Measurements from ENCODE around the gene ANO9.
A peak's percentile ranks its signal among the peaks of the same experiment; 100 is the strongest.

Gene ANO9

DNA sequence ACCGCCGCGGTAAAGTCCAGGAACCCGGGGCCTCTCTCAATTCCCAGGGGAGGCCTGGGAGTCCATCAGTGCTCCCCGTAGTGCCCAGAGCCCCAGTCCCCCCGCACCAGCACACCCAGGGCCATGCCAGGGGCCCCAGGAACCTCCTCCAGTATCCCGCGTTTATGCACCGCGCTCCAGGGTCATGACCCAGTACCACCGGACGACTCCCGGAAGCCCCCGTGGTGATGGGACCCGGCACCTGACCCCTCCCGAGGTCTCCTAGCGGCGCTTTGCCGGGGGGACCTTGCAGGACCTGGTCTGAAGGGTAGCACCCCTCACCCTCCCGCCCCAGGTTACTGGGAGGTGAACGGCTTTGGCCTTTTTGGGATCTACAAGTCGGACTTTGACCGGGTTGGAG, 61.3 kb downstream of the ANO9 start:
- no peak for DNase-seq

DNA sequence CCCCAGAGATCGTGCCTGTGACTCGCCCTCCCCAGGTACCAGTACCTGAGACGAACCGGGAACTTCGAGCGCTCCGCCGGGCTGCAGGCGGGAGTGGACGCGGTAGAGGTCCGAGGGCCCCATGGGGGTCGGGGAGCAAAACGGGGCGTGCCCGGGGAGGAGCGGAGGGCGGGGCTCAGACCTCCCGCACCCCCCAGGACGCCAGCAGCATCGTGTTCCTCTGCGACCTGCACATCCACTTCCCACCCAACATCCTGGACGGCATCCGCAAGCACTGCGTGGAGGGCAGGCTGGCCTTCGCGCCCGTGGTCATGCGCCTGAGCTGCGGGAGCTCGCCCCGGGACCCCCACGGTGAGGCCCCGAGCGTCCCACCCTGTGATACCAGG, 61.7 kb downstream of the ANO9 start:
- no peak for DNase-seq

DNA sequence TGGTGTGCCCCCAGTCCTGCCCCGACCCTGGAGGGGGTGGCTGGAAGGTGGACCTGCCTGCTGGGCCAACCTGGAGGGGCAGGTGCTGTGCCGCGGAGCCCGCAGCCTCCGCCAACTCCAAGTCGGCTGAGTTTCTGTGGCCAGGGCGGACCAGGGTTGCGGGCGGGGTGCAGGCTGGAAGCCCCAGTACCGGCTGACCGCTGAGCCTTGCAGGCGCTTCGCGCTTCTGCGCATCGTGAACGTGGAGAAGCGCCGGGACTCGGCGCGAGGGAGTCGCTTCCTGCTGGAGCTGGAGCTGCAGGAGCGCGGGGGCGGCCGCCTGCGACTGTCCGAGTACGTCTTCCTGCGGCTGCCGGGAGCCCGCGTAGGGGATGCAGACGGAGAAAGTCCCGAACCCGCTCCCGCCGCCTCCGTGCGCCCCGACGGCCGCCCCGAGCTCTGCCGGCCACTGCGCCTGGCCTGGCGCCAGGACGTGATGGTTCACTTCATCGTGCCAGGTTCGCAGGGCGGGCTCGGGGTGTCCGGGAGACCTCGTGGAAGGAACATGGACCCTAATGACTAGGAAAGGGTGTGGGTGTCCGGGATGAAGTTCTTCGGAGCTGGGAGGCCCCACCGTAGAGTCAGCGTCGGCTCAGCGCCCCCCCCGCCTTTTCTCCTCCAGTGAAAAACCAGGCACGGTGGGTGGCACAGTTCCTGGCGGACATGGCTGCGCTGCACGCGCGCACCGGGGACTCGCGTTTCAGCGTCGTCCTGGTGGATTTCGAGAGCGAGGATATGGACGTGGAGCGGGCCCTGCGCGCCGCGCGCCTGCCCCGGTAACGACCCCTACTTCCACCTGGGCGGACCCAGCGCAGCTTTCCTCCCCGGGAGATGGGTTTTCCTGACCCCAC, 62.4 kb downstream of the ANO9 start:
- no peak for DNase-seq

DNA sequence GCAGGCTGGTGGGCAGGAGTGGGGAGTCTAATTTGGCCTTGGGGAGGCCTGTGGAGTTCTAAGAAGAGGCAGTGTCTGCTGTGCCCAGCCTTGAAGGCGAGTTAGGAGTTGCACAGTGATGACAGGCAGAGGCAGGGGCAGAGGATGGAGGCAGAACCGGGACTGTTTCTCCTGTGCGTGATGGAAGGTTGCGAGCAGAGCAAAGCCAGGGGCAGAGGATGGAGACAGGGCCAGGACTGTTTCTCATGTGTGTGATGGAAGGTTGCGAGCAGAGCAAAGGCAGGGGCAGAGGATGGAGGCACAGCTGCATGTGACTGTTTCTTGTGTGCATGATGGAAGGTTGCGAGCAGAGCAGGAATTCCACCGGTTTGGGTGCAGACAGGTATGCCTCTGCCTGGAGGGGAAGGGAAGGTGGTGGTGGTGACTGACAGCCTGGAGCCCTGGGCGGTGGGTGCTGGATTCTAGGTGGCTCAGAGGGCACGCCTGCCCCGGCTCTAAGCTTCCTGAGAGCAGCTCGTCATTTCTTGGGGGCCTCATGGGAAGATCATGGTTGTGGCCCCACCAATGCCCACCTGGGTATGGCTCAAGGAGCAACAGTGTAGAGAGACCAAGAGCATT, 63.8 kb downstream of the ANO9 start:
- no peak for DNase-seq

DNA sequence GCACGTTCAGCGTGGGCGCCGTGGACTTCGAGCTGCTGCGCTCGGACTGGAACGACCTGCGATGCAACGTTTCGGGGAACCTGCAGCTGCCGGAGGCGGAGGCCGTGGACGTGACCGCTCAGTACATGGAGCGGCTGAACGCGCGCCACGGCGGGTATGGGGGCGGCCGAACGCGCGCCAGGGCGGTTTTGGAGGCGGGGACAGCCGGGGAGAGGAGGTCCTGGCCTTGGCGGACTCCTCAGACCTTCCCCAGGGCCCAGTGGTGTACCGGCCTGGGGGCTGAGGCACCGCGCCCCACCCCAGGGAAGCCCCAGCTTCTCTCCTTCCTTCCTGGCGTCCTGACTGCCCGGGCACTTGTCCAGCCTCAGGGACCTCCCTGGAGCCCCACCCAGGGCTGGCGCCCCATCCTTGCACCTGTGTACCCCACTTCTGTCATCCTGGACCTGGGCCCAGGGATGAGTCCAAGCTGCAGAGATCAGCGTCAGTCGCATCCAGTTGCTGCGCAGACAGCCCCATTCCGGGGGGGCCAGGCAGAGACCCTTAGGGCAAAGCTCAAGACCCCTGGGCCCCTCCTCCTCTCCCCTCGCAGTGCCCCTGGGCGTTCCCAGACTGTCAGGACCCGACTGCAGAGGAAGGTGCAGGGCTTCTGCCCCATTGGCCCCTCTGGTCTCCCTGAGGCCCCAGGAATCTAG, 64.5 kb downstream of the ANO9 start:
- DNase-seq, result no peak

DNA sequence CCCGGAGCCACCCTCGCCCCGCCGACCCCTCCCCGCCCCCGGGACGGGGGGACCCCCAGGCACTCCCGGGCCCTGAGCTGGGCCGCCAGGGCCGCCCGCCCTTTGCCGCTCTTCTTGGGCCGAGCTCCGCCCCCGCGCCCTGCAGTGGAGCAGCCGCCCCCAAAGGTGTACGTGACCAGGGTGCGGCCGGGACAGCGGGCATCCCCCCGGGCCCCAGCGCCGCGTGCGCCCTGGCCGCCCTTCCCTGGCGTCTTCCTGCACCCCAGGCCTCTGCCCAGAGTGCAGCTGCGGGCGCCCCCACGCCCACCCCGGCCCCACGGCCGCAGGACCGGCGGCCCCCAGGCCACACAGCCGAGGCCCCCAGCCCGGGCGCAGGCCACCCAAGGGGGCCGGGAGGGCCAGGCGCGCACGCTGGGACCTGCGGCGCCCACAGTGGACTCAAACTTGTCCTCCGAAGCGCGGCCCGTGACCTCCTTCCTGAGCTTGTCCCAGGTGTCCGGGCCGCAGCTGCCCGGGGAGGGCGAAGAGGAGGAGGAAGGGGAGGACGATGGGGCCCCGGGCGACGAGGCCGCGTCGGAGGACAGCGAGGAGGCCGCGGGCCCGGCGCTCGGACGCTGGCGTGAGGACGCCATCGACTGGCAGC, 65.2 kb downstream of the ANO9 start:
- no peak for DNase-seq

DNA sequence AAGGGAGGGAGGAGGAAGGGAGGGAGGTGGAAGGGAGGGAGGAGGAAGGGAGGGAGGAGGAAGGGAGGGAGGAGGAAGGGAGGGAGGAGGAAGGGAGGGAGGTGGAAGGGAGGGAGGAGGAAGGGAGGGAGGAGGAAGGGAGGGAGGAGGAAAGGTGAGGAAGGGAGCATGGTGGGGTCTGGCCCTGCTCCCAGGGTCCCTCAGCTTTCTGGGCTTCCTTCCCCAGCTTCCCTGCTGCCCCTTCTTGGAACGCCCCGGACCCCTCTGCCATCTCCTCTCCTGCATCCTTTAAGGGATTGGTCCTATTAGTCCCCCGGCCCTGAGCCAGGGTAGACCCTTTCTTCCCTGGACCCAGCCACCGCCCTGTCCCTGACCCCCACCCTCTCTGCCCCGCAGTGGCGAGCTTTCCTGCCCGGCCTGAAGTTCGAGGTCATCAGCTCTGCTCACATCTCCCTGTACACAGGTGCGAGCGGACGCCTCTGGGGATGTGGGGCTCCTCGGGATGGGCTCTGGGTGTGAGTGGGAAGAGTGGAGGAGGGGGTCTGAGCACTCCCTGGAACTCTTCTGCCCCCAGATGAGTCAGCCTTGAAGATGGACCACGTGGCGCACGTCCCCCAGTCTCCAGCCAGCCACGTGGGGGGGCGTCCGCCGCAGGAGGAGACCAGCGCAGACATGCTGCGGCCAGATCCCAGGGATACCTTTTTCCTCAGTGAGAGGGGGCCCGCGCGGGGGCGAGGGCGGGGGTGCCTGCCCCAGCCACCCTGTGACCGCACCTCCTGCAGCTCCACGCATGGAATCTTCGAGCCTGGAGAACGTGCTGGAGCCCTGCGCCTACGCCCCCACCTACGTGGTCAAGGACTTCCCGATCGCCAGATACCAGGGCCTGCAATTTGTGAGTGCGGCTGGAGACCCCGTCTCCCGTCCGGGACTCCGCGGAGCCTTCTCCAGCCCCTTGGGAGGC, 66.5 kb downstream of the ANO9 start:
- DNase-seq, result no peak

DNA sequence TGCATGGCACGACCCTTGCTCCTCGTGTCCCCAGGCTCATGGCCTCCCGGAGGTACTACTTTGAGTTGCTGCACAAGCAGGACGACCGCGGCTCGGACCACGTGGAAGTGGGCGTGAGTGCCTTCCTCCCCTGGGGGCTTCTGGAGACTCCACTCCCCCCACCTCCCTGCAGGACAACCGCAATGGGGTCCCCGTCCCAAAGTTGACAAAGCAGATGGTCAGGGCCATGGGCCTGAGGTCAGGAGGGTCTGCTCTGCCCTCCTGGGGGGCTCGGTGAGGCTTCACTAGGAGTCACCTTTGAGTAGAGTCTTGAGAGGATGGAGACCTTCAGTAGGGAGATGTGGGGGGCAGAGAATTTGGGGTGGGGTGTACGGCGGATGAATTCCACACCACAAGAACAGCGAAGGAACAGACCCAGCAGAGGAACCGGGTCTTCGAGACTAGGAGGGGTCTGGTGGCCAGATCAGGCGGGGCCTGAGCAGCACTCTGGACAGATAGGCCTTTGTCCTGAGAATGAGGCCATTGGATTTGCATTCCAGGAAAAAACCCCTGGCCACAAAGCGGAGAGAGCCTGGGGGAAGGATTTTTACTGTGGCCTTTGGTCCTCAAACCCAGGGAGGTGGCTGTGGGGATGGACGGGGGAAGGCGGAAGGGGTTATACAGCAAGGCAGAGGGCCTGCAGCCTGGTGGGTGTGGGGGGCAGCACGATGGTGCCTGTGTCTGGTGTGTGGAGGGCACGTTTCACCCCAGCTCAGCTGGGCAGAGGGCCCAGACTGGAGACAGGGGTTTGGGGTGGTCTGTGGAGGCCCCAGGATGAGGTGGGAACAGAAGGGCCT, 67.9 kb downstream of the ANO9 start:
- no peak for DNase-seq

DNA sequence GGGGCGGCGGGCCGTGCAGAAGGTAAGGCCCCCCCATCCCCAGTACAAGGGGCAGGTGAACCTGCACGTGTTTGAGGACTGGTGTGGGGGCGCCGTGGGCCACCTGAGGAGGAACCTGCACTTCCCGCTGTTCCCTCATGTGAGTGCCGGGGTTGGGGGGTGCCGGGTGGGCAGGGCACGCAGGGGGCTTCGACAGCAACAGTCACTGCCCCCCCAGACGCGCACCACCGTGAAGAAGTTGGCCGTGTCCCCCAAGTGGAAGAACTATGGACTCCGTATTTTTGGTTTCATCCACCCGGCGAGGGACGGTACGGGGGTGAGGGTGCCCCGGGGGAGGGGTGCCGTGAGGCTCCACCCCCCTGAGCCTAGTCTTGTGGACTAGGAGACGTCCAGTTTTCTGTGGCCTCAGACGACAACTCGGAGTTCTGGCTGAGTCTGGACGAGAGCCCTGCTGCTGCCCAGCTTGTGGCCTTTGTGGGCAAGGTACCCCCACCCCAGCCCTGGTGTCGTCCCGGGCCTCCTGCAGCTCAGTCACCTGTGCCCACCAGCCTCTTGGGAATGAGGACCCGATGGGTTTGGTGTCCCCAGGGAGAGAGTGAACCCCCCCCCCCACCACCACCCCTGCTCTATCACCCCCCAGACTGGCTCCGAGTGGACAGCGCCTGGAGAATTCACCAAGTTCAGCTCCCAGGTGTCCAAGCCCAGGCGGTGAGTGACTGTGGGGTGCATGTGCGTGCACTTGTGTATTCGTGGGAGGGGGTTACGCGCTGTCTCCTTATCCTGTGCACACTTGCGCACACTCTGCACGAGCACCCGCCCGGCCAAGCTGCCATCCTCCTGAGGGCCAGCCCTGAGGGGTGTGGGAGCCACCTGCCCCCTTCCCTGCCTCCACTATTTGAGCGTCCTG, 68.7 kb downstream of the ANO9 start:
- DNase-seq, result no peak

DNA sequence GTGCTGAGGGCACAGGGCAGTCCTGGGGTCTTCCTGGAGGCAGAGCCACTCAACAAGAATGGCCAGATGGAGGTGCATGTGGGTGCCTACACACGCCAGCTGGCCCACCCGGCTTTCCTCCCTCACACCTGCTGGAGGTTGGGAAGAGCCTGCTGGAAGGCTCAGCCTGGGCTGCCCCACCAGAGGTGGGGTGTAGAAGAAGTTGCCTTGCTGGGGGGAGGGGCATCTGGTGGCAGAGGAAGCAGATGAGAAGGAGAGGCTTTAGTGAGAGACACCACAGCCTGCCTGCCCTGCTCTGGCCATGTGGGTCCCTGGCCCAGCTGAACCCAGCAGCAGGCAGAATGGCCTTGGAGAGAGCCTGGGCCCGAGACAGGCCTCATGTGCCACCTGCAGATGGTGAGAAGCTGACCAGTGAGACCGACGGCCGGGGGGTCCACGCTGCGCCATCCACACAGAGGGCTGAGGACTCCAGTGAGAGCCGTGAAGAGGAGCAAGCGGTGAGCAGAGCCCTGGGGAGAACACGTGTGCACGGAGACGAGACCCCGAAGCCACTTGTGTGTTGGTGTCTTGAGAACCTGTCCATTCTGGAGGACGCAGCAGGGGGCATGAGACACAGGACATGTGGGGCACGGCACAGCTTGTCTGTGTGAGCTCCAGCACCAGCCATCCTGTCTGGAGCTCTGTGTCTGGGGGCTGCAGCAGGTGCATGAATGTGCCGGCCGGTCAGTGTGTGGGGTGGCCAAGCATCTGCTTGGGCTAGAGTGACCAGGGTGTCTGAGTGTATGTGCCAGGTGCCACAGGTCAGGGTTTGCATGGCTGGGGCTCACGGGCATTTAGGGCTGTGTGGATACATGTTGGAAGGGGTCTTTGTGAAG, 69.9 kb downstream of the ANO9 start:
- DNase-seq, result no peak

DNA sequence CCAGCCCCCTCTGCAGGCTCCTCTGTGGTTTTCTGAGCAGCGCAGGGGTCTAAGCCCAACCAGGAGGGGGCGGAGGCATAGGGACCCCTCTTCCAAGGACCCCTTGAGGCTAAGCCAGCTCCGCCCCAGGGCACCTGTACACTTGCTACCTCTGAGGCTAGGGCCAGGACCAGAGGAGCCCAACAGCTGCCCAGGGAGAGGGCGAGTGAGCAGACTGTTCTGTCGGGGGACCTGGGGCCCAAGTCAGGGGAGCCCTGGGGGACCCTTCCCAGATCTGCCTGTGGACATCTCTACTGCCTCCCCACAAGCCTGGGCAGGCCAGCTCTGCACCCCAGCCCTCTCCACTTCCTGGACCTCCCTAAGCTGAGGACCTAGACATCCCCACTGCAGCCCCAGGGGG, 70.8 kb downstream of the ANO9 start:
- no peak for DNase-seq

DNA sequence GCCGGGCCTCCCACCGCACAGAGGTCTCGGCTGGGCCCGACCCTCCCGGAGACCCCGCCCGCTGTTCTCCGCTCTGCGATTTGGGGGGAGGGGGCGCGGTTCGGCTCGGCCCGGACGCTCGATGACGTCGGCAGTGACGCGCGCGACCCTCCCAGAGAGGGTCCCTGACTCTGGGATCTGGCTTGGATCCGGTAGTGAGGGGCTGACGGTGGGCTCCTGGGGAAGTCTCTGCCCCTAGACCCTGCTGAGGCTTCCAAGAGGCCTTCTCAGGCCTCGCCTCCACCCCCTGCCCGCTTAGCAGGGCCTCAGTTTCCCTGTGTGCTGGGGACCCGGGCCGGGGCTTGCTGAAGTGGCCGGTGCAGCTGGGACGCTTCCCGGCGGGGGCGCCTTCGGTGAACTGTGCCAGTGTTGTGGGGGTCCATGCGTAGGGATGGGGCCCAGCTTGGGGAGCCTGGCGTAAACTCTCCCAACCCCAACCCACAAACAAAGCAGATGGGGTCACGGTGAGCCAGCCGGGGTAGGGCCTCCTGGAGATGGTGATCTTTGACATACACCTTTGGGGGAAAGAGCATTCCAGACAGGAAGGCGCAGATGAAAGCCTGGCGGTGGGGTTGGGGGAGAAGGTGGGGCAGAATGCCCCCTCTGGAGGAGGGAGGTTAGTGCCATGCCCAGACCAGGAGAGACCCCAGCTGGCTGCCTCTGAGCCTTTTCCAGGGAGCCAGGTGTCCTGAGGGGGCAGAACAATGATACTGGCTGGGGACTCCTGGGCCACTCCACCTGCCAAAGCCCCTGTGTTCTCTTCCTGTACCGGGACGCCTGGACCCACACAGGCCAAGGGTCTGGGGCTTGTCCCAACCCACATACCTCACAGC, 71.5 kb downstream of the ANO9 start:
- DNase-seq, result peak; percentile 50

DNA sequence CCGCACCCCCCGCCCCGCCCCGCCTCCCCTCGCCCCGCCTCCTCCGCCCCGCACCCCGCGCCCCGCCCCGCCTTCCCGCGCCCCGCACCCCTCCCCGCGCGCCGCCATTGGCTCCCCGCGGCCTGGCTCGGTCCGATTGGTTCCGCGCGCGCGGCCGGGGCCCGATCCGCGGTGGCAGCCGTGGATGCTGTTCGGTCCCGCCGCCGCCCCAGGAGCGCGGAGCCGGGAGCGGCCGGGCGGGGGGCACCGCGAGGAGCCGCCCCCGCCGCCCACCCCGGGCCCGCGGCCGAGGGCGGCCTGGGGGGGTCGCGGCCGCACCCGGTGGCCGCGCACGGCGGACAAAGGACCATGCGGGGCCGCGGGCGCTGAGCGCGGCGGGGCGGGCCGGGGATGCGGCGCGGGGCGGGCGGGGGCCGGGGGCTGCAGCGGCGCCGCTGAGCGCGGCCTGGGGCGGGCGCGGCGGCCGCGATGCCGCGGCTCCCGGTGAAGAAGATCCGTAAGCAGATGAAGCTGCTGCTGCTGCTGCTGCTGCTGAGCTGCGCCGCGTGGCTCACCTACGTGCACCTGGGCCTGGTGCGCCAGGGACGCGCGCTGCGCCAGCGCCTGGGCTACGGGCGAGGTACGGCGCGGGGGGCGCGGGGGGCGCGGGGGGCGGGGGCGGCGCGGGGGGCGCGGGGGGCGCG, 72.3 kb downstream of the ANO9 start, which contains the start of gene B4GALNT4:
B4GALNT4 (plus strand) TSS at position 164 of the 683 bp plus-strand sequence; CDS start at position 469, 305 bp downstream.
- peak; percentile 69 for DNase-seq

DNA sequence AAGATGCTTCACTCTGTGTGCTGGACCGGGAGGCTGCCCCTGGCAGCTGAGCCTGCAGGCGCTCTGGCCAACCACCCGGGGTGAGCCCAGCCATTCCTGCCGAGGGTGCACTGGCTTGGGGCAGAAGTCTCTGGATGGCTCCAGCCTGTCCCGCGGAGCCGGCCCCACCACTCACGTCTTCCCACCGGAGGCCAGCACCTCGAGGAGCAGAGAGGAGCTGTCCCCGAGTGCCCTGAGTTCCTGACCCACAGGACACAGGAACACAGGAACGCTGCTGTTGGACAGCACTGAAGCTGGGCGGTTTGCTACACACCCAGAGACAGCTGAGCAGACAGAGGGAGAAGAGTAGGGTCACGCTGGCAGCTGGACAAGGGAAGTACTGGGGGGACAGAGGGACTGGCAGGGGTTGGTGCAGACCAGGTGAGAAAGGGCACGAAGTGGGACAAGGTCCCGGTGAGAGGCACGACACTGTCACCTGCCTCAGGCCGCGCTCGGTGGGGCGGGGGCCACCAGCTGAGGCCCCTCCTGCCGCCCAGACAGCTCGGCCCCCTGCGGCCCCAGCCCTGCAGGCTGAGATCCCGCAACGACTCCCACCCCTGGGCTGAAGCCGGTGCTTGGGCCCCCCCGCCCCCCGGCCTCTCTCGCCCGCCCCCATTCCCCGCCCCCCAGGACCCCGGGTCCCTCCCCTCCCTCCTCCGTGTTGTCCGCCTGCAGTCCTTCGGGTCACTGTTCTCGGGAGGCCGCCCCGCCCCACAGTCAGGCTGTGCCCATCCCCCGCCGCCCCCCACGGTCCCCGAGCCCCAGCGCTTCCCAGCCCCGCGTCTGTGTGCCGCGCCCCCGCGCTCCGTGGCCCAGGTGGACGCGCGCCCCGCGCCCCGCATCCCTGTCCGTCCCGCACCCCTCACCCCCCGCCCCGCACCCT, 73.1 kb downstream of the ANO9 start:
- DNase-seq, result peak; percentile 63

DNA sequence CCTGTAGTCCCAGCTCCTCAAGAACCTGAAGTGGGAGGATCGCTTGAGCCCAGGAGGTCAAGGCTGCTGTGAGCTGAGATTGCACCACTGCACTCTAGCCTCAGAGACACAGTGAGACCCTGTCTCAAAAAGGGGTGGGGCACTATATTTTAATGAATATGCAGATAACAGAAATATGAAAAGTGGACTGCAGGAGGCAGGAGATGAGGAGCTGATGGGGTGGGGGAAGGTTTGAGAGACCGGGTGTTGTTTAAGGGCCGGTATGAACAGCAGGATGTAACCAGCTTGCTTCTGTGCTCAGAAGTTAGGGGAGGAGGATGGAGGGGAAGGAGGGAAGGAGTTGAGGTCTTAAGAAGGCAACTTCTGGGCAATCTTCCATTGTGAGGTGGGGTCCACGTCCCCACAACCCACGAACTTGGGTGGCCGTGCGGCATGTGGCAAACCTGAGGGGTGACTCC, 73.8 kb downstream of the ANO9 start:
- DNase-seq, result no peak
